Testis (tissue), 2 donors: ENCODE measurements around the gene PRKG1.

Experiments used
- POLR2A ChIP-seq: fragments of 450-650 bp; IDR thresholded peaks from one replicate; pipeline ENCODE4 v1.6.1; 2017; ENCODE audit warnings: antibody characterized with exemption, mild to moderate bottlenecking, moderate library complexity
- TF ChIP-seq, protein P1 (sequence below), 3 experiments: fragments of 450-650 bp in 2 of 3; fragments of 200-600 bp in 1 of 3; sonication (generic) in 1 of 3; IDR thresholded peaks; one replicate each; pipeline ENCODE4 v1.5.1; 2016 to 2019; ENCODE audit warnings: antibody characterized with exemption in 3 of 3, mild to moderate bottlenecking in 2 of 3, moderate library complexity in 1 of 3

DNA sequence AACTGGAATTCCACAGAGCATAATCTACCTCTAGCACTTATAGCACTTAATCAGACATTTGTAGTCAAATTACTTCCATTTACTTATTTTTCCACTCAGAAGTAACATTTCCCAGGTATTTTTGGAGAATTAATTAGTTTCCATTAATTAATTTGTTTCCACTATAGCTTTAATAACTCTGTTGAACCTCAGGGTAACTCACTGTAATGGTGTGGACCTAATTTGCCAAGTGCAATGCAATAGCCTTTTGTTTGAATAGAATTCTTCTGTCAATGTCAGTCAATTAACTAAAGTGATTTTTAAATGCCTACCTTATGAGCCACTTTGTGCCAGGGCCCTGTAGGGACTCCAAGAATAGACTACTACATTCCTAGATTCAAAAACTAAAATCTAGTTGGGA is 509.7 kb downstream of the PRKG1 start:
- TF ChIP-seq, protein P1, sequence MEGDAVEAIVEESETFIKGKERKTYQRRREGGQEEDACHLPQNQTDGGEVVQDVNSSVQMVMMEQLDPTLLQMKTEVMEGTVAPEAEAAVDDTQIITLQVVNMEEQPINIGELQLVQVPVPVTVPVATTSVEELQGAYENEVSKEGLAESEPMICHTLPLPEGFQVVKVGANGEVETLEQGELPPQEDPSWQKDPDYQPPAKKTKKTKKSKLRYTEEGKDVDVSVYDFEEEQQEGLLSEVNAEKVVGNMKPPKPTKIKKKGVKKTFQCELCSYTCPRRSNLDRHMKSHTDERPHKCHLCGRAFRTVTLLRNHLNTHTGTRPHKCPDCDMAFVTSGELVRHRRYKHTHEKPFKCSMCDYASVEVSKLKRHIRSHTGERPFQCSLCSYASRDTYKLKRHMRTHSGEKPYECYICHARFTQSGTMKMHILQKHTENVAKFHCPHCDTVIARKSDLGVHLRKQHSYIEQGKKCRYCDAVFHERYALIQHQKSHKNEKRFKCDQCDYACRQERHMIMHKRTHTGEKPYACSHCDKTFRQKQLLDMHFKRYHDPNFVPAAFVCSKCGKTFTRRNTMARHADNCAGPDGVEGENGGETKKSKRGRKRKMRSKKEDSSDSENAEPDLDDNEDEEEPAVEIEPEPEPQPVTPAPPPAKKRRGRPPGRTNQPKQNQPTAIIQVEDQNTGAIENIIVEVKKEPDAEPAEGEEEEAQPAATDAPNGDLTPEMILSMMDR (IDR thresholded peaks at IDR 0.05): no peak
- TF ChIP-seq POLR2A: no peak
